Measurements from ENCODE around the gene SLC47A1.
A peak's percentile ranks its signal among the peaks of the same experiment; 100 is the strongest.
"Not testable (repeated sequence)": the region's sequence is repeated elsewhere in the genome, so short reads cannot be mapped to it uniquely, and the experiment has no call there.

GRCh38 chr17:19519388-19520291 lies 14.0 kb upstream of the SLC47A1 start:
- TF ChIP-seq CTCF (IDR thresholded peaks at IDR 0.05; ENCODE audit: low read depth, low read length); POLR2A (IDR thresholded peaks at IDR 0.05; ENCODE audit: extremely low read depth, insufficient read length); MYC (IDR thresholded peaks at IDR 0.05; ENCODE audit: low read depth, low read length): not testable (repeated sequence)
- TF ChIP-seq MAX (IDR thresholded peaks at IDR 0.05; ENCODE audit: low read depth, low read length), result peak; percentile 37; the same call in 1 of the 2 replicates

All from NB4 (cell line).